H1 (cell line): ENCODE data around the gene PARD3. TPM values are rescaled to one million over a fixed set of nuclear protein-coding genes. Genes with fewer than 3 reads are reported as not detected.

Source experiments
- CTCF ChIA-PET: fragments of 300-600 bp; sonication (Branson Sonifier 250); formaldehyde crosslinking; loops from one replicate; lab custom pipeline; 2021; ENCODE audit not compliant: partially characterized antibody; lab: Charles Lee
- POLR2A ChIA-PET: fragments of 300-600 bp; sonication (Branson Sonifier 250); formaldehyde crosslinking; loops from one replicate; lab custom pipeline; 2021; ENCODE audit warnings: inconsistent platforms; ENCODE audit not compliant: partially characterized antibody; lab: Charles Lee
- DNase-seq, 2 experiments: peaks; one replicate each; pipeline versions ENCODE4 v3.0.0 to v3.0.0-alpha.2; 2010 to 2022; ENCODE audit warnings: low spot score in 2 of 2, low read depth in 1 of 2, mixed read lengths in 1 of 2
- FAIRE-seq: peaks from 2 replicates; lab custom pipeline; 2011; peaks lifted over from hg19 to GRCh38; lab: Jason Lieb, UNC
- H2AFZ ChIP-seq: 2 replicates; pipeline ENCODE4 v1.8.1; 2012; ENCODE audit warnings: low read length, inconsistent platforms
- H2AK5ac ChIP-seq: 2 replicates; pipeline ENCODE4 v1.6.1; 2013; ENCODE audit warnings: low read depth, low read length
- H2BK120ac ChIP-seq: replicated peaks from 2 replicates; pipeline ENCODE3; 2013; ENCODE audit warnings: low read depth, low read length, inconsistent platforms
- H2BK12ac ChIP-seq: 2 replicates; pipeline ENCODE4 v1.6.1; 2013; ENCODE audit warnings: low read depth, low read length
- H2BK15ac ChIP-seq: 2 replicates; pipeline ENCODE4 v1.6.1; 2013; ENCODE audit warnings: low read length
- H2BK20ac ChIP-seq: 2 replicates; pipeline ENCODE4 v1.6.1; 2013; ENCODE audit warnings: low read length
- H2BK5ac ChIP-seq: 2 replicates; pipeline ENCODE4 v1.6.1; 2013; ENCODE audit warnings: low read depth, low read length
- H3K14ac ChIP-seq: 2 replicates; pipeline ENCODE4 v1.6.1; 2013; ENCODE audit warnings: inconsistent platforms; ENCODE audit not compliant: insufficient read length
- H3K18ac ChIP-seq: 2 replicates; pipeline ENCODE4 v1.6.1; 2013; ENCODE audit warnings: low read length; ENCODE audit errors: extremely low read depth
- H3K23ac ChIP-seq: 2 replicates; pipeline ENCODE4 v1.6.1; 2013; ENCODE audit warnings: inconsistent platforms; ENCODE audit not compliant: insufficient read length
- H3K23me2 ChIP-seq: 2 replicates; pipeline ENCODE4 v1.6.1; 2013; ENCODE audit warnings: low read depth, low read length
- H3K27ac ChIP-seq: 2 replicates; pipeline ENCODE4 v1.6.1; 2011; ENCODE audit warnings: low read depth, low read length, inconsistent platforms
- H3K27me3 ChIP-seq, 4 experiments: replicated peaks in 1 of 4; 1 replicate in 1 of 4; 2 replicates in 3 of 4; pipeline versions ENCODE4 v1.6.1 to v1.8.1; 2011 to 2013; ENCODE audit warnings: low read length in 3 of 4, mild to moderate bottlenecking in 3 of 4, inconsistent platforms in 2 of 4, mixed read lengths in 2 of 4, moderate library complexity in 1 of 4; ENCODE audit not compliant: control insufficient read depth in 3 of 4, insufficient read depth in 3 of 4; ENCODE audit errors: extremely low read depth in 1 of 4
- H3K36me3 ChIP-seq, 4 experiments: 2 replicates each; pipeline versions ENCODE4 v1.6.1 to v1.8.1; 2011 to 2013; ENCODE audit warnings: mild to moderate bottlenecking in 4 of 4, low read length in 3 of 4, moderate library complexity in 2 of 4, control low read depth in 1 of 4, inconsistent platforms in 1 of 4; ENCODE audit not compliant: insufficient read depth in 4 of 4, control insufficient read depth in 2 of 4
- H3K4ac ChIP-seq: replicated peaks from 2 replicates; pipeline ENCODE3; 2013; ENCODE audit warnings: low read length, low read depth, mixed read lengths, inconsistent platforms; ENCODE audit not compliant: insufficient read length
- H3K4me1 ChIP-seq, 4 experiments: replicated peaks in 1 of 4; 1 replicate in 1 of 4; 2 replicates in 3 of 4; pipeline versions ENCODE4 v1.6.1 to v1.8.1; 2011 to 2013; ENCODE audit warnings: low read length in 3 of 4, inconsistent platforms in 2 of 4, mixed read lengths in 1 of 4; ENCODE audit not compliant: insufficient read depth in 4 of 4, control insufficient read depth in 3 of 4
- H3K4me2 ChIP-seq, 2 experiments: 2 replicates each; pipeline versions ENCODE4 v1.6.1 to v1.8.1; 2011 to 2013; ENCODE audit warnings: low read depth in 2 of 2, low read length in 2 of 2, control low read depth in 1 of 2, inconsistent platforms in 1 of 2, mild to moderate bottlenecking in 1 of 2; ENCODE audit not compliant: insufficient read depth in 1 of 2
- H3K4me3 ChIP-seq, 4 experiments: fragments of 200-600, 300-600 bp in 1 of 4; sonication (generic), shearing (Covaris generic), sonication (Bioruptor Twin) in 1 of 4; 2 replicates each; pipeline versions ENCODE4 v1.5.1 to v1.8.1; 2011 to 2016; ENCODE audit warnings: low read length in 4 of 4, low read depth in 3 of 4, control low read depth in 2 of 4, inconsistent platforms in 2 of 4, mild to moderate bottlenecking in 2 of 4, mixed read lengths in 1 of 4, moderate library complexity in 1 of 4; ENCODE audit not compliant: insufficient read depth in 2 of 4; ENCODE audit errors: extremely low read depth in 1 of 4
- H3K56ac ChIP-seq: replicated peaks from 2 replicates; pipeline ENCODE3; 2013; ENCODE audit warnings: low read depth, mild to moderate bottlenecking, mixed read lengths, low read length, inconsistent platforms; ENCODE audit not compliant: insufficient read length
- H3K79me1 ChIP-seq: 2 replicates; pipeline ENCODE4 v1.6.1; 2013; ENCODE audit warnings: low read depth, low read length, control low read depth
- H3K79me2 ChIP-seq, 2 experiments: 2 replicates each; pipeline versions ENCODE4 v1.6.1 to v1.8.1; 2012 to 2013; ENCODE audit warnings: low read length in 2 of 2, mild to moderate bottlenecking in 2 of 2, inconsistent platforms in 1 of 2; ENCODE audit not compliant: insufficient read depth in 2 of 2, control insufficient read depth in 1 of 2
- H3K9ac ChIP-seq, 4 experiments: replicated peaks in 1 of 4; 1 replicate in 1 of 4; 2 replicates in 3 of 4; pipeline versions ENCODE4 v1.6.1 to v1.8.1; 2011 to 2013; ENCODE audit warnings: low read depth in 3 of 4, low read length in 3 of 4, control low read depth in 2 of 4, mild to moderate bottlenecking in 2 of 4, moderate library complexity in 2 of 4, inconsistent platforms in 1 of 4; ENCODE audit errors: extremely low read depth in 1 of 4
- H3K9me3 ChIP-seq, 2 experiments: 2 replicates each; pipeline versions ENCODE4 v1.6.1 to v1.8.1; 2012 to 2013; ENCODE audit warnings: mild to moderate bottlenecking in 2 of 2, moderate library complexity in 2 of 2, control low read depth in 1 of 2, inconsistent platforms in 1 of 2, low read depth in 1 of 2, low read length in 1 of 2, mixed read lengths in 1 of 2; ENCODE audit not compliant: insufficient read depth in 2 of 2
- H4K20me1 ChIP-seq, 2 experiments: replicated peaks in 1 of 2; 2 replicates each; pipeline versions ENCODE3 to v1.8.1; 2011 to 2013; ENCODE audit warnings: inconsistent platforms in 2 of 2, low read length in 2 of 2, mild to moderate bottlenecking in 1 of 2; ENCODE audit not compliant: insufficient read depth in 2 of 2, control insufficient read depth in 1 of 2
- H4K5ac ChIP-seq: 2 replicates; pipeline ENCODE4 v1.6.1; 2013; ENCODE audit warnings: low read length, low read depth, mixed read lengths, inconsistent platforms; ENCODE audit not compliant: insufficient read length
- H4K8ac ChIP-seq: 2 replicates; pipeline ENCODE4 v1.8.0; 2013; ENCODE audit warnings: mild to moderate bottlenecking, moderate library complexity, low read length, inconsistent platforms; ENCODE audit not compliant: insufficient read depth; ENCODE audit errors: extremely low read depth
- H4K91ac ChIP-seq: replicated peaks from 2 replicates; pipeline ENCODE3; 2013; ENCODE audit warnings: low read length, mixed read lengths, inconsistent platforms; ENCODE audit not compliant: insufficient read length
- KDM4A ChIP-seq: IDR thresholded peaks from one replicate; pipeline ENCODE4 v1.7.1; 2012; ENCODE audit warnings: low read depth, mild to moderate bottlenecking, moderate library complexity, low read length, inconsistent platforms; ENCODE audit not compliant: severe bottlenecking
- RAD21 ChIP-seq, 2 experiments: IDR thresholded peaks in 1 of 2; conservative IDR thresholded peaks in 1 of 2; 2 replicates each; pipeline ENCODE4 v1.6.1; 2011; ENCODE audit warnings: low read depth in 2 of 2, low read length in 2 of 2, improper control_type of control experiment in 1 of 2, inconsistent platforms in 1 of 2, mild to moderate bottlenecking in 1 of 2, moderate library complexity in 1 of 2
- WGBS, 2 experiments: shearing (Covaris generic) in 1 of 2; methylation state at CpG; one replicate each; pipeline versions ENCODE4 v1.1.6 to v1.1.7; 2013 to 2015; ENCODE audit warnings: low lambda C conversion rate in 2 of 2, mixed read lengths in 2 of 2, inconsistent platforms in 1 of 2, low coverage in 1 of 2, missing lambda C conversion rate in 1 of 2; ENCODE audit not compliant: insufficient replicate concordance in 2 of 2, insufficient coverage in 1 of 2, insufficient read length in 1 of 2; ENCODE audit errors: extremely low coverage in 1 of 2, missing lambda C conversion rate in 1 of 2; 5-methylcytosine and 5-hydroxymethylcytosine counted together
- polyA plus RNA-seq, 7 experiments: library from polyadenylated mRNA; depleted of rRNA in 3 of 7; stranded (reverse) in 5 of 7; unstranded in 2 of 7; fragments of >200 nt in 5 of 7; fragments of 200-250 nt in 2 of 7; gene quantifications; 1 replicate in 5 of 7; 2 replicates in 1 of 7; 4 replicates in 1 of 7; pipeline versions ENCODE4 v1.2.1 to v1.2.3, GENCODE V29; 2011 to 2013; ENCODE audit warnings: missing spikeins in 2 of 7, mixed read lengths in 2 of 7
- total RNA-seq: library from RNA; stranded (reverse); fragmentation: NEBNext Ultra II Directional; extraction: Animal tissue kit (Norgen Biotek cat#: 25700); gene quantifications from 2 replicates; pipeline ENCODE4 v1.2.1, GENCODE V29; 2021

Gene PARD3
- total and polyA plus RNA-seq, 2 of the 8 experiments (the other 6 are each of a cell fraction or from before 2014, with no cell fraction given), result 19.7 to 49.1 TPM

GRCh38 chr10:34078745-34079470 is 736.2 kb downstream of the PARD3 start:
- H4K8ac ChIP-seq, result no peak overlapping the region
- H3K27me3 ChIP-seq, result no peaks in the 10 kb centered on the region; a peak in 1 of 7 replicates
- H3K36me3 ChIP-seq, result no peaks in the 10 kb centered on the region
- H3K23me2 ChIP-seq, result no peaks in the 10 kb centered on the region
- H3K9me3 ChIP-seq, result peaks cover 0 to 2% of the 10 kb centered on the region in 2 experiments; a peak in 1 of 4 replicates
- peak overlapping the region; percentile 4; the same call in 1 of the 2 replicates for H2AFZ ChIP-seq
- H2BK12ac ChIP-seq, result no peak overlapping the region
- no peak overlapping the region for H3K18ac ChIP-seq
- H2BK20ac ChIP-seq, result no peak overlapping the region
- no peak overlapping the region for H4K91ac ChIP-seq
- no peak overlapping the region for H3K56ac ChIP-seq
- no peak overlapping the region for H2BK15ac ChIP-seq
- no peak overlapping the region for H3K4me2 ChIP-seq
- TF ChIP-seq KDM4A, result no peak
- TF ChIP-seq RAD21 (IDR thresholded peaks at IDR 0.05 in 1 of 2, conservative IDR thresholded peaks at IDR 0.05 in 1 of 2; ENCODE audit: low read depth in 2 of 2, low read length in 2 of 2), result peak in 1 of 2 experiments; percentile 31; a peak in 2 of 4 replicates
- no peak overlapping the region for H3K27ac ChIP-seq
- no peaks in the 10 kb centered on the region for H3K79me1 ChIP-seq
- H3K4me3 ChIP-seq, result no peak overlapping the region
- no peaks in the 10 kb centered on the region for H3K4me1 ChIP-seq
- H3K14ac ChIP-seq, result no peak overlapping the region
- ChIA-PET POLR2A (no interaction called here), CTCF (interaction anchor here (0.6 to 1.5 kb wide), 4 partner anchors 14 to 171 kb away, joined by 3 to 5 read pairs (median 4); no protein-coding TSS in a partner anchor)
- FAIRE-seq (no peak), DNase-seq (no peak)
- H3K9ac ChIP-seq, result no peak overlapping the region
- H3K23ac ChIP-seq, result no peak overlapping the region
- H3K4ac ChIP-seq, result no peak overlapping the region
- H2BK5ac ChIP-seq, result no peak overlapping the region
- WGBS, 2 experiments, result 87% methylated on average over 22 of the region's 22 CpGs; no CpG with 5 or more reads in 1 of the 2 experiments
- H4K5ac ChIP-seq, result no peak overlapping the region
- no peaks in the 10 kb centered on the region for H3K79me2 ChIP-seq
- H4K20me1 ChIP-seq, result no peaks in the 10 kb centered on the region
- H2BK120ac ChIP-seq, result no peak overlapping the region
- H2AK5ac ChIP-seq, result no peak overlapping the region
